Stimulated activated CD8-positive, alpha-beta memory T cell treated with anti-CD3 and anti-CD28 coated beads, Interleukin-12 subunit alpha, Interleukin-12 subunit beta, amount 100 ng/mL, for 24 hours (primary cell): ENCODE measurements around the gene ATXN2.
"Not testable (repeated sequence)": the region's sequence is repeated elsewhere in the genome, so short reads cannot be mapped to it uniquely, and the experiment has no call there.

Source experiments
- DNase-seq: peaks from one replicate; pipeline ENCODE4 v3.0.0-alpha.2; 2020; ENCODE audit errors: extremely low read depth

The ATXN2 gene

DNA sequence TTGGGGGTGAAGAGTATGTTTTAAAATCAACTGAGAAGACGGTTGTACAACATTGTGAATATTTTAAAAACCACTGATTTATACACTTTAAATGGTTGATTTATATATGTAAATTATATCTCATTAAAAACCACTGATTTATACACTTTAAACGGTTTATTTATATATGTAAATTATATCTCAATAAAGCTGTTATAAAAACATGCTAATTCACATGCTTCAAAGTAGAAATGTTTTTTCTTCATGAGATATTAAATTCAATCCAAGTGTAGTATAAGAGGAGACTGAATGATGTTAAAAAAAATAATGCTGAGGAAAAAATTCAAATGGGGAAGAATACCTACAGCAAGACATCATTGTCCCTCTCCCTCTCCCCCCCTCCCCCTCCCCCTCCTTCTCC lies 92.9 kb downstream of the ATXN2 start:
- DNase-seq, result no peak

DNA sequence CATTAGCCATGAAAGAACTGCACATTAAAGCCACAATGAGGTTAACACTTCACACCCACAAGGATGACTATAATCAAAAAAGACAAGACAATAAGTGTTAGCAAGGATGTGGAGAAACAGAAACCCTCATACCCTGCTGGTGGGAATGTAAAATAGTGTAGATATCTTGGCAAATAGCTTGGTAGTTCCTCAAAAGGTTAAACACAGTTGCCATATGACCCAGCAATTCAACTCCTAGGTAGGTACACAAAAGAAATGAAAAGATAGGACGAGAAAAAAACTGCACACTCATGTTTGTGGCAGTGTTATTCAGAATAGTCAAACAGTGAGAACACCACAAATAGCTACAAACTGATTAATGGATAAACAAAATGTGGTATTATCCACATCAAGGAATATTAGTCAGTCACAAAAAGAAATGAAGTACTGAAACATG lies 93.5 kb downstream of the ATXN2 start:
- no peak for DNase-seq

DNA sequence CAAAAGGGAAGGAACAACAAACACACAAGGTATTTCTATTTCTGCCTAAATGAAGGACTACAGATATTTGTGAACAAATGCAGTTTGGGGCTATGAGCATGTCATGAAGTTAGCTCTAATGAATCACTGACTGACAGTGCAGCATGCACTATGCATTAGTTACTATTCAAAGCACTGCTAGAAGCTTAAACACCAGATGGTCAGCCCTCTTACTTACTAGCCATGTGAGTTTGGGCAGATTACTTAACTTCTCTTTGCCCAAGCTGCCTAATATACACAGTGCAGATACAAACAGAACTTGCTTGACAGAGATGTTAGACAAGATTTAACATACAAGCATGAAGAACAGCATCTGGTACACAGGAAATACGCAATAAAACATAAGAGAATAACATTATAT lies 96.0 kb downstream of the ATXN2 start:
- DNase-seq, result no peak

DNA sequence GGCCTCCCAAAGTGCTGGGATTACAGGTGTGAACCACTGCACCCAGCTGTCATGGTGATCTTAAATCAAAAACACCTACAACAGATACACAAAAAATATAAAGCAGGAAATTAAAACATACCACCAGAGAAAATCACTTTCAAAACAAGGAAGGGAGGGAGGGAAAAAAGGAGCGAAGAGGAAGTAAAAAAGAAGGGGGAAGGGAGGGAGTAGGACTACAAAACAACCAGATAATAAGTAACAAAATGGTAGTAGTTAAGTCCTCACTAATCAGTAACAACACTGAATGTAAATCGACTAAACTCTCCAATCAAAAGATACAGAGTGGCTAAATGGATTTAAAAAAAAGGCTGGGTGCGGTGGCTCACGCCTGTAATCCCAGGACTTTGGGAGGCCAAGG lies 104.4 kb downstream of the ATXN2 start:
- DNase-seq, result no peak

DNA sequence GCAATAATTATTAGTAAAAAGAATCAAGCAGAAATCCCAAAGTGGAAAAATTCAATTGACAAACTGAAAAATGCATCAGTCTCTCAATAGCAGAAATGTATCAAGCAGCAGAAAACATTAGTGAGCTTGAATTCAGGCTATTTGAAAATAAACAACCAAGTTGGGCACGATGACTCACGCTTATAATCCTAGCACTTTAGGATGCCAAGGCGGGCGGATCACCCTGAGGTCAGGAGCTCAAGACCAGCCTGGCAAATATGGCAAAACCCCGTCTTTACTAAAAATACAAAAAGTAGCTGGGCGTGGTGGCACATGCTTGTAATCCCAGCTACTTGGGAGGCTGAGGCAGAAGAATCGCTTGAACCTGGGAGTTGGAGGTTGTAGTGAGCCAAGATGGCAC lies 106.1 kb downstream of the ATXN2 start:
- not testable (repeated sequence) for DNase-seq

DNA sequence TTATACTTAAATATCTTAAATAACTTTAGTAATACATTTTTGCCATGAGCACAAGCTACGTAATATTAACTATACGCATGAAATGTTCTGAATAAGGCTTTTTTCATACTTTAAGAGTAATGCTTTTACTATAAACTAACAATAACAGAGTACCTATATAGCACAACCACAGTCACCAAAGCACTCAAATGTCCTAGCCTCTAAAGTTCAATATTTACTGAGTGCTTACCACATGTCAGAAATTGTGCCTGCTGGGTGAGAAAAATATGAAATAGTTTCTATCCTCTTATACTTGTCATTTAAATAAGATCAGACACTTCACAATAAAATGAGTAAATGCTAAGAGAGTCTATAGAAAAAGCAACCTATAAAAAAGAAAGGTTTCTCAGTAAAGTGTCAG lies 110.3 kb downstream of the ATXN2 start:
- DNase-seq, result no peak

DNA sequence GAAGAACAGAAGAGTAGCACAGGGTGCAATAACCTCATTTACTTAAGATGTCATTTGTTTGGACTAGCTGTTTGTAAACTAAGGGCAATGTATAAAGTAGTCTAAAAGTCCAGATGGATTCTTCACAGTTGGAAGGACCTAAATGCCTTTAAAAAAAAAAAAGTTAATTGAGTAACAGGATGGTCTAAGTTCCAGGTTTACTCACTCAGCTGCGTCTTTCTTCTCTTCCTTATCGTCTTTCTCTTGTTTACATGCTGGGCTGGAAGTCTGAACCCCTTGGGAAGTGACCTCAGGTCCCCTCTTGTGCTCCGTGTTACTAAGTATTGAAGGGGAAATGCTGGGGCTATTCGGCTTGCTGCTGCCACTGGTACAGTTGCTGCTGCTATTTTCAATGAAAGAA lies 110.8 kb downstream of the ATXN2 start:
- DNase-seq, result no peak

DNA sequence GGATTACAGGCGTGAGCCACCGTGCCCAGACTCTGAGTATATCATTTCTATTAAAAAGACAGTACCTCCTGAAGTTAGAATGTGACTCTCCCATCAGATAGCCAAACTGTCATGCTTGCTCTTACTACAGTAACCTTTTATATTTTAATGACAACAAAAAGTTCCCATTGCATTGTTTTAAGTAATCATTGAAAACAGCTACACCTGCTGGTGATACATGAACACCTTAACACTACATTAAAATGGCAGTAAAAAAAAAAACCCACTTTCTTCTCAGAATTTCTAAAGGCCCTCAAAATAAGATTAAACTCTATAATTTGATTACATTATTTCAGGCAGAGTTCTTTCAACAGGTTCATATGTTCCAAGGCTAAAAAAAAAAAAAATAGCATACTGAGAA lies 116.7 kb downstream of the ATXN2 start:
- DNase-seq, result no peak

DNA sequence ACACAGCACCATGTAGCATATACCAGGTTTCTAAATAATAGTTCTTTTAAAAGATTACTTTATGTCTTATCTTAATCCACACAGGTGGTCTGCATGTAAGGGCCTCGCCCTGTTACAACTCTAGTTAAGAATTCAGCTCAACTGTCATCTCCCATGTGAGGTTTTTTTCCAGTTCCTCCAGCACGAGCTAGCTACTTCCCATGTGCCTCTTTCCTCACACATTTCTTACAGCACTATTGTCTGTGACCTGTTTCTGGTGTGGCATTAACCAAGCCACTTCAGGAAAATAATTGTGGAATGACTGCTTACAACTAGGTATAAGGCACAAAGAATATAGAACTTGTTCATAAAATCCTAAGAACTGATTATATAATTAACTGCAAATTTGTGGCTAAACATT lies 127.9 kb downstream of the ATXN2 start:
- no peak for DNase-seq

DNA sequence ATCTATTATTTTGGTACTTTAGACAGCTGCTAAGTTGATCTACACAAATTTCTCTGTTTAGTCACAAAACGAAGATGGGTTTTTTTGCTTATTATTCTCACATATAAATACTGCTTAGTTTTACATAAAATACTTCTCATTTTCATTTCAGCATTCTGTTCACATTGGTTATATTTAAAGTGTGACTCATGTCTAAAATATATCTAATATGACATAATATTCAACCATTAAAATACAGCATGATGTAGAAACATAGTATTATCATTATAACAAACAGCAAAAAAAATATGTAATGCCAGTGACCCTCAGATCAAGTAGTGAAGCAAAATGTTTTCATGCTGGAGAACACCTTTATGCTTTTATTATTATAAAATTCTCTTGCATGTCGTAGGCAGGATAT lies 129.7 kb downstream of the ATXN2 start:
- DNase-seq, result no peak

DNA sequence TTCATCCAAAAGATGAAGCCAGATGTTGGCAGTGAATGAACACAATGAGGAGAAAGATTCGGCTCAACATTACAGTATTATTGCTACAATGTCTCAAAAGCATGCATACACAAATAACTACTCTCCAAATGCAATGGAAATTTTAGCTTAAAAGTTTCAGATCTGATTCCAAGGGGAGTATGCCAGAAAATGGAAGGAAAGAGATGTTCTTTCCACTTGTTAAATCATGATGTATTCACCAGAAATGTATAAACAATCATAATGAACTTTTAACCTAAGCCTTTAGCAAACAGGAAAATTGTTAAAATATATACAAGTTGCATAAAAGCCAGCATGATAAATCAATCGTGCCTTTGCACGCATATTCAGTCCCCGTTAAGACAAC lies 131.3 kb downstream of the ATXN2 start:
- no peak for DNase-seq

DNA sequence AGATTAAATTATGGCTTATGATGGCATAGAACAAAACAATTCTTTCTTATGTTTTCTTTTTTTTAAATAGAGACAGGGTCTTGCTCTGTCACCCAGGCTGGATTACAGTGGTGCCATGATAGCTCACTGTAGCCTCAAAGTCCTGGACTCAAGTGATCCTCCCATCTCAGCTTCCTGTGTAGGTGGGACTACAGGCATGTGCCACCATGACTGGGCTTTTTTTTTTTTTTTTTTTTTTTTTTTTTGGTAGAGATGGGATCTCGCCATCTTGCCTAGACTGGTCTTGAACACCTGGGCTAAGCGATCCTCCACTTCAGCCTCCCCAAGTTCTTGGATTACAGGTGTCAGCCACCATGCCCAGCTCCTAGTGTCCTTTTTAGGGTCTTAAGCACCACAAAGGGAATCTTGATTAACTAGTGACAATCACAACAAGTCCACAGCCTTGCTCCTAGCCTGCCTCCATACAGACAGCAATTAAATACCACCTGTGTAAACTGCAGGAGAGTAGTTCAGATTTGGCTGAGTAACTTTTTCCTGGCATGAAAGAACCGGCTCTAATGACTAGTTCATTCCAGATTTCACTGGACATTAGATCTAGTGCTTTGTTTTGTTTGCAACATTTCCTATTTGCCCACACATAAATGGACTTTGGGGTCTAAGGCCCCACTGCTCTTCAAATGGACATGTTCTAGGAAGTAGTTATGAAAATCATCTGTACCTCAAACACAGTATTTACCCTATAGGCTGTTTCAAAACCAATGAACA lies 131.8 kb downstream of the ATXN2 start:
- DNase-seq, result no peak

DNA sequence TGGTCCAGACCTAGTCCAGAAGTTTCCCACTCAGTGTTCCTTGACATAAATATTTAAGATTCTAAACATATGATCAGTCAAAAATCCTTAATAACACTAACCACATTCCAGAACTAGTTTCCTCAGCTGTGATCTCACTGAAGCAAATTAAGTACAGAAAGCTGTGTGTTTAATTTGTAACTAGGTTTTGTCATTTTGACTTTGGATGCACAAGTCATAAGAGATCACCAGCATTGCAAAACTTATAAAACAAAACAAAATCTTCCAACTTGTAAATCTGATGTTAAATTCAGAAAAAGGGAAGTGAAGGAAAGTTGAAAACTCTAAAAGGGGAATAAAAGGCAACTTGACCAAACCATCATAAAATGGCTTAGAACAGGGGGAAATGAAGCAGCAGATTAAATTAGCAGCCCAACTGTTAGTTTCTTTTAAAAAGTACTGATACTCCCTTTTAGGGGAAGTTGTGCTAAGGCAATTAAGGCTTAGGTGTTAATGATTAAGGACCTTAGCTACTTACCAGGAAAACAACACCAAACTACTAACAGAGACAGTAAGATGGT lies 136.8 kb downstream of the ATXN2 start:
- DNase-seq, result no peak

DNA sequence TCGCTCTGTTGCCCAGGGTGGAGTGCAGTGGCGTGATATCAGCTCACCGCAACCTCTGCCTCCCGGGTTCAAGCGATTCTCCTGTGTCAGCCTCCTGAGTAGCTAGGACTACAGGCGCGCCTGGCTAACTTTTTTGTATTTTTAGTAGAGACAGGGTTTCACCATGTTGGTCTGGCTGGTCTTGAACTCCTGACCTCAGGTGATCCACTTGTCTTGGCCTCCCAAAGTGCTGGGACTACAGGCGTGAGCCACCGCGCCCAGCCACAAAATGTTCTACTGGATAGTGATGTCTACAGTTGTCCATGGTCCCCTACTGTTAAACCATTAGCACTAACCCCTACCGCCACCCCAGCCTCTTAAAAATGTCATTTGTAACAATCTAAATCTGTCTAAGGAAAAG lies 139.0 kb downstream of the ATXN2 start:
- DNase-seq, result not testable (repeated sequence)

DNA sequence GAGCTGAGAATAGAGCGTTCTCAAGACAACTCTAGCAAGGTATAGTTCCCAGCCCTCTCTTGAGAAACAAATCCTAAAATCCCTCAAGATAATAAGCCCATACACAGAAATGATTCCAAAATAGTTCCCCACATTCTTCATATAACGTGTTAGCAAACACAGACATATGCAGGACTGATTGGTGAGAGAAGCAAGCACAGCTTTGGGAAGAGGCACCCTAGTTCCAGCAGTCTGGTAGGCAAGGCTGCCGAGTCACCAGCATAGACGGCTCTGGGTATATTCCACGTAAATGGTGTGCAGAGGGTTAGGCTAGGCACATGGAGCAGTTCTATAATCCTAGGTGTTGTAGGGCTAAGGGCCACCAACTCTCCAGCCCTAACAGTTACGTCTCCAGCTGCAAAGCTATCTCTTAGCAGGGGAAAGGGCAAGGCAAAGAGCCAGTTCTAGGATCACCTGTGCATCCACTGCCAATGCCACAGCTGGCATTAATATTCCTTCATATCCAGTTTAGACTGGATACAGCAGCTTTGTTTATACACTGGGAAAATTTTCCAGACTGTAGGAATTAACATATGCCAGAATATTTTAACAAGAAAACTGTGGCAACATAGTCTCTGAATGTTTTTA lies 140.5 kb downstream of the ATXN2 start:
- DNase-seq, result no peak

DNA sequence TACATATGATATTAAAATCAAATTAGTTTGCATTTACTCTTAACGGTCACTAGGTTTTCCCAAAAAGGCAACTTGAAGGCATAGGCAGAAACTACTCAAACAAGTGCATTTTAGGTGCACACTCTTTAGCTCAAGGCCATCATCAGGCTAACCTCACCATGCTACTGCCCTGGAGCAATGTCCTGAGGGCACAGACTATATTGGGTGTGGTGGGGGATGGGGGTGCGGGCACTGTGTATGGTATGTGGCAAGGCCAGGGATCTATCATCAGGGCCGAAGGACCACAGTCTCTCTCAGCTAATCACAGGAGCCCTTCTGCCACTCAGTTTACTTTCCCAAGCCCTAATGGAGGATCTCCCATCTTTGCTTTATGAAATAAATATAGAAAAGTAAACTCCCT lies 141.5 kb downstream of the ATXN2 start:
- DNase-seq, result no peak

DNA sequence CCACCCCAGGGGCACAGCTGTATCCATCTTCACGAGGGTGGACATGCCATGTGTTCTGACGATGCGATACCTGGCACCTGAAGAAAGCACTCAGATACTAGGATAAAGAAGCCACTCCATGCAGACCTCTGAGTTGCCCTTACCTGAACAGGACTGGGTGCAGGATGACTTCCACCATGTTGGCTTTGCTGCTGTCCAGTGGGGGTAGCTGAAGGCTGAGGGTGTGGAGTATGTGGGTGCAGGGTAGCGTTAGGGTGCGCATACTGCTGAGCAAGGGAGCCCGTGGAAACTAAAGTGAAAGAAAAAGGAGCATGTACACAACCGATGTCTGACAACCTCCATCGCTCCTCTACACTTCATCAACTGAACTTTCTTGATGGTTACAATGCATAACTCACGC lies 142.0 kb downstream of the ATXN2 start:
- DNase-seq, result no peak

DNA sequence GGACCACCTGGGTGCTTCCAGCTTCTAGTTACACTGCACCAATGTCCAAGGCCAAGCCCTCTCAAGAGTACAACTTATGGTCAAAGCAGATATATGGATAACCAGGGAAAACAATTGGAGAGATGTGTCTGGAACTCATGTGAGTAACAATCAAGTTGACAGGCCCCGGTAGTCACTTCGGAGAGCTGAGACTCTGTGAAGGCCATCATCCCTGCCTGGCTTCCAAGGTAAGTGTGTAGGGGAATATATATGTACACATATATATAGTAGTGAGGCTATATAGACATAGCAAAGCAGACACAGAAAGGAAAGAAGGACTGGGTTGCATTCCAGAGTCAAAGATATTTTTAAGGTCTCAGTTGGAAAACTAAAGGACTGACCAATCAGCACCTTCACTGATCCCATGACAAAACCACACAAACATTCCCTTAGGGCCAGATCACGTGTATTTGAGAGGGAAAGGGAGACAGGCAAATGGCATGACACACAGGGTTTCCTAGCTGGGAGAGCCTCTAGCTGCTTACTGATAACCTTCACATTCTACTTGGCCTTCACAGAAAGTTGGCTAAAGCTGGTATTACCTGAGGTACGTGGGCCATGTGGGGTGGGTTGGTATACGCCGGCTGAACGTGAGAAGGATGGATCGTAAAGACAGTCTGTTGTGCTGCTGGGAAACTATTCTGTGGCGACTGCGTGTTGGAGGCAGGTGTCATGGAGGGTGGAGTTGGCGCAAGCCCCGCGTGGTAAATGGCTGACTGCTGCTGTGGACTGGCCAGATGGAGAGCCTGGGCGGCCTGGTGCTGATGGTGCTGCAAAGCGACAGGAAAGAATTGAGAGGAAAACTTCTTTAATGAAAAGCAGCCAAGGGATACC lies 143.4 kb downstream of the ATXN2 start:
- no peak for DNase-seq

DNA sequence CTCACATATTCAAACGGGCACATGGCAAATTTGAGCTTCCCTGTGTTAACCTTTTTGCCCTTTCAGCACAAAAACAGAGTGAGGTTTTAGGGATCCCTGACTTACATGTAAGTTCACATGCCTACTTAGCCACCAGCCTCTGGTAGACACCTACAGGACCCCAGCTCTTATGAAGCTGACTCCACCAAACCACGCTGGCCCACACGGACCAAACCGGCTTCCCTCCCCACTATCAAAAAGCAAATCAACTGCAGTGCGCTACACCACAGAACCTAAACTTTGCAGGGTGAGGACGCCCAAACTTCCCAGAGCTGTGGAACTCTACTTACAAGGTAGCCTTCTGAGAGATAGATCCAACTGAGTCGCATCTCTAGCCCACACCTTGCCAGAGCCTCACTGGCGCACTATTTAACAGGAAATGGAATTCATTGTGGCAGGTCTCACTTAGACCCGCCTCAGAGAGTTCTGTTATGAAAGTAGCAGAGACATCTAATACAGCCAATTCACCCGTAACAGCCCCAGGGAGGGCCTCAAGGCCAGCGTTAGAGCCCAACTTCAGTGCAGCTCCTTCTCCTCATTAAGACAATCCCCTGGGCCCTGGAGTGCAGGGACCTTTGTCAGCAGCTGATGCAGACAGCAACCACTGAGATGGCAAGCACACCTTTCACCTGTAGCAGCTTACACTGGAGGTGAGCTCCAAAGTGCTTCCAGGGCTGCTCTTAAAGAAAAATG lies 144.2 kb downstream of the ATXN2 start:
- DNase-seq, result no peak

DNA sequence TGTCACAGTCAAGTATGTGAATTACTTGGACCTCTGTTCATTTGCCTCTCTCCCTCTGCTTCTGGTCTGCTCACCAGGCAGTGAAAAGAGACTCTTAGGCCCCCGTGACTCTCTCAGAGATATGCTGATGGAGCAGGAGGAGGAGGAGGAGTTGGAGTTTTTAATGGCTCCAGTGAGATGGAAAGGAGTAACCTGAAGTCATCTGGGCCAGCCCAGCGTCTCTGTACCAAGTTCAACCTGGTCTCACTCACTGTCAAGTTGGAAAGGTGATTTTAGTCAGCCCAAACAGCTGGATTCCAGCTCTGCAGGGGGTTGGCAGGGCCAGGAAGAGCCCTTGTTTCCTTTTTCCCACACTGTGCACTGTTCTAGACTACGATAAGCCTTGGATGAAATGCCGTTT lies 144.8 kb downstream of the ATXN2 start:
- DNase-seq, result no peak

DNA sequence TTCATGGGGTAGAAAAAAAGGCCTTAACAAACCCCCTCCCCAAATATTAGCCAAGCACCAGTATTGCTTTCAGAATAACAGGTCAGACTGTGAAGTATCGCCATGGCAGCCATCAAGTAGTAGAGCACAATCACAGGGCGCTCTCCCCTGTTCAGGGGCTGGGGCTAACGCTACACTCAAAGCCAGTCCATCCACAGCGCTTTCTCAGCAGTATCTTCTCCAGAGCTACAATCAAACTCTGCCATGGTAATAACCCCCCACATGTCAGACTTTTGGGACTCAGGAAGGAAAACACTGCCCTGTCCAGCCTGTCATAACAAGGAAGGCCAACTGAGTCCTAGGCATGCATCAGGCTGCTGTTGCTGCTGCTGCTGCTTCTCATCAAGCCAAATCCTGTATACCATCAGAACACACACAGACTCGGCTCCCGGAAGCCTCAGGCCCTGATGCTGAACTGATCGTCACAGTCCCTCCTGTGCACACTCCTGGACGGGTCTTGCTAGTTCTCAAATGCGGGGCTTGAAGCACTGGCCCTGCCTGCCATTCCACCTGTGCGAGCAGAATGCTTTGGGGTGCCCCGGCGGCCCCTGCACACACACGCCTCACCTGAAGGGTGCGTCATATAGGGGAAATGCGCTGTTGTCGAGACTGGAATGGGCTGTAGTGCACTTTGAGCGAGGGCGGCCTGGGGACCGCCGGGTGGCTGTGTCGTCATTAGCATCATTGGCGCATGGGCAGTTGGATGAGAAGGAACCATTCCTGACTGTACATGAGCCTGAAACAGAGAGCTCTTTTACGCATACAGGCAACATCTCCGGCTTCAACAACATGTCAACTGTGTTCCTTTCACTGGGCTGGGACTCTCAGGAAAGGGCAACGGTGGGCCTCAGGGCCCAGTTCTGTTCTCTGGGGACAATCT lies 145.8 kb downstream of the ATXN2 start:
- DNase-seq, result no peak
